Mesothelial cell of epicardium (in vitro differentiated cells): ENCODE results near the gene FBXW10. TPM values are rescaled to one million over a fixed set of nuclear protein-coding genes. Genes with fewer than 3 reads are reported as not detected.
"Not testable (repeated sequence)": the region's sequence is repeated elsewhere in the genome, so short reads cannot be mapped to it uniquely, and the experiment has no call there.

Experiments
- DNase-seq, 2 experiments: peaks; one replicate each; pipeline ENCODE4 v3.0.0; 2021; ENCODE audit warnings: low spot score in 2 of 2; ENCODE audit not compliant: unreplicated experiment in 2 of 2
- H3K27ac Mint-ChIP-seq: 2 replicates; pipeline ENCODE4 v1.8.0; 2021; ENCODE audit warnings: mixed read lengths
- H3K27me3 Mint-ChIP-seq: 2 replicates; pipeline ENCODE4 v1.8.0; 2021; ENCODE audit warnings: low read depth, mixed read lengths
- H3K36me3 Mint-ChIP-seq: 2 replicates; pipeline ENCODE4 v1.8.0; 2021; ENCODE audit warnings: mixed read lengths
- H3K4me1 Mint-ChIP-seq: 2 replicates; pipeline ENCODE4 v1.8.0; 2021; ENCODE audit warnings: mixed read lengths
- H3K4me3 Mint-ChIP-seq: 2 replicates; pipeline ENCODE4 v1.8.0; 2021; ENCODE audit warnings: mild to moderate bottlenecking, moderate library complexity, mixed read lengths
- H3K9me3 Mint-ChIP-seq: 2 replicates; pipeline ENCODE4 v1.8.0; 2021; ENCODE audit warnings: mixed read lengths
- total RNA-seq: library from RNA; stranded (reverse); gene quantifications from 3 replicates; pipeline ENCODE4 v1.2.1, GENCODE V29; 2021

The FBXW10 gene
- total RNA-seq, 1 donor from 2014 or later = 0.42 TPM

DNA sequence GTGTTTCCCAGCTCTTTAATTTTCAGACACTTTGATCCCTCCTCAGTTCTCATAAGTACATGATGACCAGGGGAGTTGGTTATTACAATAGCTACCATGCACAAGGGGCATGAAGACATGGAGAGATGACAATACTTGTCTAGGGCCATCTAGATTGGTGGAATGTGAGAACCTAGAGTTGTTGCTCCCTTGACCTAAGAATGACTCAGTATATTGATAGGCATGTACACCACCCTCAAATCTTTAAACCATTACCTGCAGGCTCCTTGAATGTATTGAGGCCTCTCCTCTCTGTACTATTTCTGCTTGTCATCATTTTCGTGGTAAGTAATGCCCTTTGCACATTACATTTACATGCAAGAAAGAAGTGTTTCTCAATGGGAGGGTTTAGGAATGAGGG, 20.3 kb upstream of the FBXW10 start:
- H3K36me3 Mint-ChIP-seq, DNase-seq, H3K27me3 Mint-ChIP-seq, H3K27ac Mint-ChIP-seq, H3K9me3 Mint-ChIP-seq, H3K4me3 Mint-ChIP-seq: not testable (repeated sequence)
- H3K4me1 Mint-ChIP-seq = peaks cover 10% of the 10 kb centered on the region

DNA sequence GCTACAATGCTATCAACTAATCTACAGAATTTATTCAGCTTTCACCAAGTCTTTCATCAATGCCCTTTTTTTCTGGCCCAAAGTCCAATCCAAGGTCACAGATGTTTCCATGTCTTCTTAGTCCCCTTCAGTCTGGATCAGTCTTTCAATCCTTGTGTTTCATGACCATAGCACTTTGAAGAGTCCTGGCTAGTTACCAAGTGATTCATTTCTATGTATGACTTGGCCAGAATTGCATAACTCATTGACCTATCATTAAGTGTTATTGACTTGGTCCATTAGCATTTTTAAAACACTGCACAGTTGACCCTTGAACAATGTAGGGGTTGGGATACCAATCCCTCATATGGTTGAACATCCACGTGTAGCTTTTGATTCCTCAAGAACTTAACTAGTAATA, 11.4 kb upstream of the FBXW10 start:
- not testable (repeated sequence) for DNase-seq, H3K27ac Mint-ChIP-seq, H3K27me3 Mint-ChIP-seq, H3K4me3 Mint-ChIP-seq, H3K36me3 Mint-ChIP-seq, H3K9me3 Mint-ChIP-seq, H3K4me1 Mint-ChIP-seq

DNA sequence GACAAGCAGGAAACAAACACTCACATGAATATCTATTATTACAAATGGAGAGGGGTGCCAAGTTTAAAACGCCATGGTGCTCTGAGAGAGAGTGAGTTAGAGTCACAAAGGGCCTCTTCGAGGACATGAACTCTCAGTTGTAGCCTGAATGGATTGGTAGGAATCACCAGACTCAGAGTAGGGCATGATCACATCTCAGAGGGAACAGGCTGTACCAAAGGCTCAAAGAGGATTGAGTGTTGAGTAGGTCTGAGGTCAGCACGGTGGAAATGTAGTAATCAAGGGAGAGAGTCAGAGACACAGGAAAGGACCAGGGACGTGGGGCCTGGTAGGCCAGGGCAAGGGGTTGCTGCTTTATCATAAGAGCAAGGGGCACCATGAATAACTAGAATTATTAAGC, 10.5 kb upstream of the FBXW10 start:
- not testable (repeated sequence) for H3K9me3 Mint-ChIP-seq, H3K36me3 Mint-ChIP-seq, H3K27ac Mint-ChIP-seq, H3K4me1 Mint-ChIP-seq, DNase-seq, H3K4me3 Mint-ChIP-seq, H3K27me3 Mint-ChIP-seq

DNA sequence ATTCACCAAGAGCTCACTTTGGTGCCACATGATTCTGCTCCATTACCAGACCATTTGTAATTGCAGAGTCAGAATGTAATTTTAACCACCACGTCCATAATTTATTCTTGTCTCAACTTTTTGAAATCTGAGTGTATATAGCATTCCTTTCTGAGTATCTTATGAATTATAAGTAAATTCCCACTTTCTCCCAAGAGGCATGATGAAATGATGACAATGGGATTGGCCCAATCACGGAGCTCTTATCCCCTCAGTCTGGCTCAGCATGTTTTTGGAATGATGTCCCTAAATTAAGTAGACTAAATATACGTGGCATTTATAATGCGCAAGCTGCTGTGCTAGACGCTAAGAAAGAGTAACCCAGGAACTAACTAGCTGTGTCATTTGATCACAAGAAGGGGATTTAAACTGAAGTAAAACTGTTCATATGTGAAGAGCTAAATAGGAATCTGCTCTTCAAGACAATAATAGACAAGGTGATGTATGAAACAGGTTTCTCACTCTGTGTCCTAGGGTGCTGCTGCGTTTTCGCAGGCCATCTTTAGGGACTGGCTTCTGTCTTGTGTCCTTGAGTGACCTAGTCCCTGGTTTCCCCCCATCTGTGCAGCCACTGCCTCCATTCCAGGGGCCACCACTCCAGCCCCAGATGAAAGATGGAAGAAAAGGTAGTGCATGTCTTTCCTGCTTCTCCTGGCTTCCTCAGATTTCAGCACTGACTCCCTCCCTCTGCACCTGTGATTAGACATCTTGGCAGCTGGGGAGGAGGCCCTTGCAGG, 4.0 kb upstream of the FBXW10 start:
- not testable (repeated sequence) for H3K27ac Mint-ChIP-seq

DNA sequence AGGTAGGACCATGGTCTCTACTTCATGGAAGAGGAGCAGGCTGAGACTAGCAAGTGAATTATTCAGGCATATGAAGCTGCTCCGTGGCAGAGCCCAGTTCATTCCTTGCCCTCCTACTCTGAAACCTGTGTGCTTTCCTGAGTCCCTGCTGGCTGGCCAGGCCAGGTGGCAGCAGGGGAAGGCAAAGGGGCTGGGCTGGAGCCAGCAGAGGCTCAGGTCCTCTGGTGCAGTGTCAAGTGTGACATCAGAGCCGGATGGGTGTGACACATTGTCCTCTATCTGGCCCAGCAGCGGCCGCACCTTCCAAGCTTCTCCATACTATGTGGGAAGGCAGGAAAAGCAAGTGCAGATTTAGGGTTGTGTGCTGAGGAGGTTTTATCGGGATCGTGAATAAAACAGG, 2.6 kb upstream of the FBXW10 start:
- not testable (repeated sequence) for H3K27ac Mint-ChIP-seq, H3K27me3 Mint-ChIP-seq, DNase-seq, H3K4me1 Mint-ChIP-seq, H3K9me3 Mint-ChIP-seq, H3K4me3 Mint-ChIP-seq, H3K36me3 Mint-ChIP-seq

More for the DNA sequence above, 4.0 kb upstream of the FBXW10 start:
- not testable (repeated sequence) for H3K27me3 Mint-ChIP-seq, DNase-seq, H3K4me1 Mint-ChIP-seq, H3K9me3 Mint-ChIP-seq, H3K4me3 Mint-ChIP-seq, H3K36me3 Mint-ChIP-seq

DNA sequence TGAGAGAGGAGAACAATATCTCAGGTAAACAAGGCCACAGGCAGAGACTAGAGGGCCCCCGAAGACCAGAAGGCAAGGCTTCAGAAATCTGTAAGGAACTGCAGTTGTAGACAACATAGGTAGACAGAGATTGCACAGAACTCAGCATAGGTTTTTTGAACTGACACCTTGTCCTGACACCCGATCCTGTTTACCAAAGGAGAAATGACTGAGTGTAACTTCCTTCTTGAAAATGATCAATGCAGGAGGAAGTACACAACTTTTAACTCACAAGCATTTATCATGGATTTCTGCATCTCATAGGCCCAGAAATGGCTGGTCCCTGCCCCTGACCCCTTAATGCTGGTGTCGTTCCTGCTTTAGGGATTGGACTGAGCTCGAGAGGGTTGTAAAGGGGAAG, 872 bp downstream of the FBXW10 start:
- not testable (repeated sequence) for H3K4me1 Mint-ChIP-seq, H3K27ac Mint-ChIP-seq, H3K36me3 Mint-ChIP-seq, DNase-seq, H3K9me3 Mint-ChIP-seq, H3K27me3 Mint-ChIP-seq, H3K4me3 Mint-ChIP-seq

DNA sequence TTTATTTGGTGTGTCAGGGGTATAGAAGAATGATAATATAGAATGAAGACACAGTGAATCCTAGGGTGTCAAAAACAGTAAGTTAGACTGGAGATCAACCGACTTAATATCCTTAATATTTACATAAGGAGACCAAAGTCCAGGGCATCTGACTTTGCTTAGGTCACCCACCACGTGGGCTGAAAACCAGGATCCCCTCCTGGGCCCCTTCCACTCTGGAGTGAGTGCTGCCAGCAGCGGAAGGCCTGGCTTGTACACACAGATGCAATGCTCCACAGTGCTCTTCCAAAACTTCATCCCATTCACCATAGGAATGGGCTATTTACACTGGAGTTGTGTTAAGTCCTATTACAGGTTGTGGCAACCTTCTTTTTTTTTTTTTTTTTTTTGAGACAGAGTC, 2.7 kb downstream of the FBXW10 start:
- H3K9me3 Mint-ChIP-seq, H3K36me3 Mint-ChIP-seq, H3K4me3 Mint-ChIP-seq, H3K4me1 Mint-ChIP-seq, DNase-seq, H3K27me3 Mint-ChIP-seq, H3K27ac Mint-ChIP-seq: not testable (repeated sequence)

DNA sequence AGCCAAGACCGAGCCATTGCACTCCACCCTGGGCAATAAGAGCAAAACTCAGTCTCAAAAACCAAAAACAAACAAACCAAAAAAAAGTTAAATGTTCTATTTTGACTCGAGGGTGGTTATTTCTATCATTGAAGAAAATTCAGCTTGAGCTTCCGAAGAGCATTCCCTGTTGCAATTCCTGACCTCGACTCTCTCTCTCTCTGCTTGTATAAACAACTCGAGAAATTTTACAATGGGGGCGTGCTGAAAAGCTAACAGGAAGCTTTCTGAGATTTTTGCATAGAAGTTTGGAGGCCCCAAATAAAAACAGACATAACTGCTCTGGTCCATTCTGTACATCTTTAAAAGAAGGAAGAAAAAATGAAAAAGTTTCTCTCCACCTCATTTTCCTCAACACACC, 3.6 kb downstream of the FBXW10 start:
- not testable (repeated sequence) for H3K36me3 Mint-ChIP-seq, H3K4me3 Mint-ChIP-seq, H3K9me3 Mint-ChIP-seq, H3K27ac Mint-ChIP-seq, H3K4me1 Mint-ChIP-seq, H3K27me3 Mint-ChIP-seq, DNase-seq

DNA sequence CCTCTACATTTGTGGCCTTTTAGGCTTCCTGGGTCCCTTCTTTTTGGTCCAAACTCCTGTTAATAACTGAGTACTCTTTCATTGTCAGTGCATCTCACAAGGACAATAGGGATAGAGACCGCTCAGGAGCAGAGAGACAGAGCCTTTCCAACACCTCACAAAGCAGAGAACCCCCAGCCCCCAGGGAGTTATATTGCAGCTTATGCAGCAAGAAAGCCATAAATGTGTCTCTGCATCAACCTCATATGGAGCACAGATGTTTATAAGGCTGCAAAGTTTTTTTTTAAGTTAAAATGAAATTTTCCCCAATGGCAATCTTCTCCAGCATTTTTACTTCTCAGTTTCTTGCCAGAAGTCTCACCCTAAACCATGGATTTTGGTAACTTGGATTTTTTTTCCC, 6.4 kb downstream of the FBXW10 start:
- not testable (repeated sequence) for DNase-seq, H3K9me3 Mint-ChIP-seq, H3K36me3 Mint-ChIP-seq, H3K27me3 Mint-ChIP-seq, H3K4me3 Mint-ChIP-seq, H3K27ac Mint-ChIP-seq
- H3K4me1 Mint-ChIP-seq = peaks cover 13% of the 10 kb centered on the region

DNA sequence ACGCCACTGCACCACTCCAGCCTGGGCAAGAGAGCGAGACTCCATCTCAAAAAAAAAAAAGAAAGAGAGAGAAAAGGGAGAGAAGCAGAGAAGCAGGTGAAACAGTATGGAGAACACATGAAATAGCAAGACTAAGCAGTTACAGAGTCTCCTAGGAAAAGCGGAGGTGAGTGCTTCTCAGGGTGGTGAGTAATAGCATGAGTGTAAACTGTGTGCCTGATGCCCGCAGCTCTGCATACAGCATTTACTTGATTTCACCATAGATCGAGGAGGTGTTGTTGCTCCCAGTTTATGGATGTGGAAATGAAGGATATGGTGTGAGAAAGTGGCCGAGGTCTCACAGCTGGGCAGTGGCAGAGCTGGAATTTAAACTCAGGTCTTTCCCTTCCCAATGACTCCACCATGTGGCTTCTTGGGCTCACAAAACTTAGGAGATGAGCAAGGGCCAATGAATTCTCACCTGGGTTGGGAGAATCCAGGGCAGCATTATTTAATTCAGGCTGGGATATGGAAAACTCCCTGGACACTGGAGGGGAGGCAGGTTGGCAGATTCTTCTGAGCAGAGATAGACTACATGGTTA, 10.1 kb downstream of the FBXW10 start:
- H3K4me1 Mint-ChIP-seq = peaks cover 16% of the 10 kb centered on the region
- H3K9me3 Mint-ChIP-seq, H3K27ac Mint-ChIP-seq, H3K4me3 Mint-ChIP-seq, DNase-seq, H3K36me3 Mint-ChIP-seq, H3K27me3 Mint-ChIP-seq: not testable (repeated sequence)

DNA sequence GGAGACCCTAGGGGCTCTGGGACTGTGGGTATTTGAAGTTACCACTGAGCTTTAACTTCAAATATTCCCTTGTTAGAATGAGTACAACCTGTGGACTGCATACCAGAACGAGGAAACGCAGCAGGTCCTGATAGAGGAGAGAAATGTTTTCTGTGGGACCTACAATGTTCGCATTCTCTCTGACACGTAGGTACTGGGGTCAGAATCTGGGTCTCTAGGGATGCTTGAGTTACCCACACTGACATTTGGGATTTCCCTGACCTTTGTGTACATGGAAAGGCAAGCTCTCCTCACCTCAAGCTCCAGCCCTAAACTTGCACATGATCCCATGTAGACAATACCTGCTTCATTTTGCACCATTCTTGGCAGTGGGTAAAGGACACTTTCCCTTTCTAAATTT, 12.1 kb downstream of the FBXW10 start:
- not testable (repeated sequence) for DNase-seq, H3K9me3 Mint-ChIP-seq, H3K4me3 Mint-ChIP-seq, H3K27me3 Mint-ChIP-seq, H3K27ac Mint-ChIP-seq, H3K36me3 Mint-ChIP-seq
- peaks cover 13% of the 10 kb centered on the region for H3K4me1 Mint-ChIP-seq

DNA sequence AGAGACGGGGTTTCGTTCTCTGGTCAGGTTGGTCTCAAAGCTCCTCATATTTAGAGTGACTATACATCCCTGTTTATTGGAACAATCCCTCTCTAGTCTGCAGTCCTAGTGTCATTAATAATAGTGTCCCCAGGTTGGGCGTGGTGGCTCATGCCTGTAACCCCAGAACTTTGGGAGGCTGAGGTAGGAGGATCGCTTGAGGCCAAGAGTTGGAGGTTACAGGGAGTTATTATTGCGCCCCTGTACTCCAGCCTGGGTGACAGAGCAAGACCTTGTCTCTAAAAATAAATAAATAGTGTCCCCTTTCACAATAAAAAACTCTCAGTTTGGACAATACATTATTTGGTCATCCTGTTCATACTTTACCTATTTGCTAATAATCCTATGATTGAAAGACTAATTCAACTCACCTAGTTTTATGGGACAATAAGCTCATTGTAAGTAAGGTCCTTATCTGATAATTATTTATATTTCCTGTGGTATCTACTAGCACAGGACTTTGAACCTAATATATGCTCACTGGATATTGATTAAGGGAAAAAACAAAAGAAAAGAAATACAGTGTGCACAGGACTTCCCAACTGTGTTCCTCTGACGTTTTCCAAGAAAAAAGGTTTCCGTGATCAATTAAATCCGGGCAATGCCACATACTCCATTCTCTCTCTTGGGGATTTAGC, 13.7 kb downstream of the FBXW10 start:
- not testable (repeated sequence) for H3K27ac Mint-ChIP-seq, DNase-seq, H3K4me3 Mint-ChIP-seq, H3K27me3 Mint-ChIP-seq, H3K9me3 Mint-ChIP-seq, H3K36me3 Mint-ChIP-seq
- H3K4me1 Mint-ChIP-seq = peaks cover 13% of the 10 kb centered on the region

DNA sequence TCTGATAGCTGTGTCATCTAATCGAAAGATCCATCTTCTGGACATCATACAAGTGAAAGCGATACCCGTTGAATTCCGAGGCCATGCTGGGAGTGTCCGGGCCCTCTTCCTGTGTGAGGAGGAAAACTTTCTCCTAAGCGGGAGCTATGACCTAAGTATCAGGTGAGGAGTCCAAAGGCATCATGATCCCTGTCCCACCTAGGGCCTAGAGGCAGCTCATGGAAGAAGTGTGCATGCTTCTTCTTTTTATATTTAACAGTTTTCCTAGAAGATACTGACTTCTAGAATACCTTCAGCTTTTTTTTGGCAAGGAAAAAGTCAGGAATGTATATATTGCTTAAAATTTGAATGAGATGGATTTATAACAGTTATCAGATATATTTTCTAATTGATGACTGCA, 14.5 kb downstream of the FBXW10 start:
- H3K27me3 Mint-ChIP-seq, H3K9me3 Mint-ChIP-seq: not testable (repeated sequence)

DNA sequence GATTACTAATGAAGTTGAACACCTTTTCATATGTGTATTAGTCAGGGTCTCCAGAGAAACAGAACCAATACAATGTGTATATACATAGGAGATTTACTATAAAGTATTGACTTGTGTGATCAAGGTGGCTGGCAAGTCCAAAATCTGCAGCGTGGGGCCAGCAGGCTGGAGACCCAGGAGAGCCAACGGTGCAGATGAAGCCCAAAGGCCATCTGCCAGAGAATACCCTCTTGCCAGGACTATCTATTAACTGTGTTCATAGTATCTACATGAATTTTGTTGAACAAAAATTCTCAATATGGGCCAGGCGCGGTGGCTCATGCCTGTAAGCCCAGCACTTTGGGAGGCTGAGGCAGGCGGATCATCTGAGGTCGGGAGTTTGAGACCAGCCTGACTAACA, 16.4 kb downstream of the FBXW10 start:
- H3K36me3 Mint-ChIP-seq, H3K4me3 Mint-ChIP-seq, DNase-seq, H3K4me1 Mint-ChIP-seq, H3K27ac Mint-ChIP-seq, H3K27me3 Mint-ChIP-seq, H3K9me3 Mint-ChIP-seq: not testable (repeated sequence)

More for the DNA sequence above, 14.5 kb downstream of the FBXW10 start:
- DNase-seq, H3K36me3 Mint-ChIP-seq, H3K4me1 Mint-ChIP-seq, H3K27ac Mint-ChIP-seq, H3K4me3 Mint-ChIP-seq: not testable (repeated sequence)
